Breast epithelium (tissue), 4 donors: ENCODE measurements around the gene PER3. TPM values are rescaled to one million over a fixed set of nuclear protein-coding genes. Genes with fewer than 3 reads are reported as not detected.

Source experiments
- DNase-seq, 2 donors: peaks; one replicate each; pipeline ENCODE4 v3.0.0-alpha.2; 2019; ENCODE audit warnings: low spot score in 2 of 2
- H3K27ac ChIP-seq, 2 donors: fragments of 200-600 bp; sonication (generic) in 1 of 2; one replicate each; pipeline ENCODE4 v1.5.1; 2016 to 2019; ENCODE audit warnings: mild to moderate bottlenecking in 1 of 2
- H3K27me3 ChIP-seq, 2 donors: fragments of 200-600 bp; sonication (generic) in 1 of 2; one replicate each; pipeline versions ENCODE4 v1.5.1 to v1.6.0; 2017 to 2019; ENCODE audit warnings: control low read depth in 1 of 2, mild to moderate bottlenecking in 1 of 2
- H3K36me3 ChIP-seq: fragments of 200-600 bp; one replicate; pipeline ENCODE4 v1.5.1; 2019
- H3K4me1 ChIP-seq, 2 donors: fragments of 200-600 bp; sonication (generic); one replicate each; pipeline ENCODE4 v1.5.1; 2016 to 2019; ENCODE audit warnings: control low read depth in 1 of 2
- H3K4me3 ChIP-seq, 3 donors: fragments of 200-600 bp; sonication (generic); 1 replicate in 2 of 3; 2 replicates in 1 of 3; pipeline ENCODE4 v1.5.1; 2016 to 2019; ENCODE audit warnings: mild to moderate bottlenecking in 3 of 3, moderate library complexity in 2 of 3
- H3K9me3 ChIP-seq, 2 donors: fragments of 200-600 bp; sonication (generic) in 1 of 2; one replicate each; pipeline ENCODE4 v1.5.1; 2016 to 2019; ENCODE audit warnings: control low read depth in 1 of 2
- CTCF ChIP-seq, 3 donors: fragments of 450-650 bp; IDR thresholded peaks; one replicate each; pipeline ENCODE4 v1.5.1; 2016 to 2017; ENCODE audit warnings: antibody characterized with exemption in 3 of 3, mild to moderate bottlenecking in 3 of 3, moderate library complexity in 3 of 3
- POLR2A ChIP-seq: fragments of 450-650 bp; IDR thresholded peaks from one replicate; pipeline ENCODE4 v1.6.1; 2016; ENCODE audit warnings: antibody characterized with exemption, mild to moderate bottlenecking, moderate library complexity
- POLR2AphosphoS5 ChIP-seq, 3 donors: sonication (generic); formaldehyde crosslinking; IDR thresholded peaks; one replicate each; pipeline ENCODE4 v1.6.1; 2017; ENCODE audit warnings: antibody characterized with exemption in 3 of 3
- intact Hi-C: fragments of 100-400 bp; cut with DNase I; formaldehyde crosslinking; loops from one replicate; pipeline ENCODE4 v1.15.1; 2023; ENCODE audit warnings: low total_unique reads
- total RNA-seq, 3 donors: library from RNA; depleted of rRNA; stranded (reverse); fragments of >200 nt; gene quantifications; one replicate each; pipeline ENCODE4 v1.1.0, GENCODE V29; 2016

Gene PER3
- total RNA-seq, 3 donors from 2014 or later: 15.4 to 22.9 (median 16.0) TPM

GRCh38 chr1:7893529-7894180 lies 109.6 kb downstream of the PER3 start:
- DNase-seq: no peak
- Histone ChIP-seq H3K4me3 (no peak overlapping the region), H3K27ac (no peak overlapping the region), H3K27me3 (no peaks in the 10 kb centered on the region), H3K4me1 (no peaks in the 10 kb centered on the region), H3K36me3 (no peaks in the 10 kb centered on the region), H3K9me3 (no peaks in the 10 kb centered on the region)
- intact Hi-C loops: no loop called here
- TF ChIP-seq POLR2A (no peak), CTCF (IDR thresholded peaks at IDR 0.05) (no peak), POLR2AphosphoS5 (IDR thresholded peaks at IDR 0.05) (no peak)

Other genes with a start within 250 kb of the PER3 start
- gene VAMP3, start 13.0 kb upstream of the PER3 start, total RNA-seq: 100 to 1,000 TPM in 1 of 3 donors, 10 to 100 TPM in 2; 75.7 to 167 (median 81.2) TPM
- 1 to 10 TPM in 1 of 3 donors, not detected in 2; 1.6 TPM for gene UTS2, start 68.8 kb downstream of the PER3 start, total RNA-seq
- gene TNFRSF9, start 156.5 kb downstream of the PER3 start, total RNA-seq: under 1 TPM in 1 of 3 donors, not detected in 2; 0.59 TPM
- gene PARK7, start 177.4 kb downstream of the PER3 start, total RNA-seq: 100 to 1,000 TPM; 205 to 227 (median 213) TPM
- gene ERRFI1, start 242.0 kb downstream of the PER3 start, total RNA-seq: 100 to 1,000 TPM; 207 to 550 (median 379) TPM